ENCODE measurements around the gene TGM5. TPM values are rescaled to one million over a fixed set of nuclear protein-coding genes. Genes with fewer than 3 reads are reported as not detected.

Gene TGM5
- total RNA-seq, 1 donor from 2014 or later: not detected

- Histone ChIP-seq H3K27me3 (ENCODE audit: low read depth) (no peaks in the 10 kb centered on the region), H3K4me3 (no peak overlapping the region), H3K27ac (replicated peaks) (no peak overlapping the region), H3K36me3 (no peaks in the 10 kb centered on the region), H3K9me3 (replicated peaks) (no peaks in the 10 kb centered on the region), H3K4me1 (no peaks in the 10 kb centered on the region)
- no peak for TF ChIP-seq CTCF (IDR thresholded peaks at IDR 0.05; ENCODE audit: borderline replicate concordance)
- intact Hi-C loops (cut with micrococcal nuclease): no loop called here
- no peak for DNase-seq
These were observed 15.9 kb downstream of the TGM5 start for GRCh38 chr15:43250785-43251184.

DNA sequence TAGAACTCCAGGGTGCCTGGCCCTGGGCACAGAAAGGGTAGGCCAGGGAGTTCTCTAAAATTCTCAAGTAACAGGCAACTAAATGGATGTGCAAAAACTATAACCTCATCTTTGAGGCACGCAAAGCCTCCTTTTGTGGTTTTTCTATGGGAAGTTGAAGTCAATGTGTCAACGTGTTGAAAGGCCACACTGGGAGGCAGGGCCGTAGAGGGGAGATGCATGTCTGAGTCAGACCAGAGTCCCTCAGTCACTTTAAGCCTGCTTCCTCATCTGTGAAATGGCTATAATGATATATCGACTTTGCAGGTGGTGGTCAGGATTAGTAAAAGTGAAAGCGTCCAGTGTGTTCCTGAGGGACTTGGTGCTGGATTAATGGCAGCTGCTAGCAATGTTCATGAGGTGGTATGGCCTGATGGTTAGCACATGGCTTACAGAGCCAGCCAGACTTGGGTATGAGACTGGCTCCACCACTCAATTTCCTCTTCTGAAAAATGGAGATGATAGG lies 17.0 kb downstream of the TGM5 start:
- no peaks in the 10 kb centered on the region for H3K9me3 ChIP-seq (replicated peaks)
- DNase-seq: no peak
- intact Hi-C loops (cut with micrococcal nuclease): no loop called here
- H3K27me3 ChIP-seq (ENCODE audit: low read depth): no peaks in the 10 kb centered on the region
- no peak overlapping the region for H3K4me3 ChIP-seq
- no peak overlapping the region for H3K27ac ChIP-seq (replicated peaks)
- H3K4me1 ChIP-seq: no peaks in the 10 kb centered on the region
- TF ChIP-seq CTCF (IDR thresholded peaks at IDR 0.05; ENCODE audit: borderline replicate concordance): no peak
- H3K36me3 ChIP-seq: no peaks in the 10 kb centered on the region

DNA sequence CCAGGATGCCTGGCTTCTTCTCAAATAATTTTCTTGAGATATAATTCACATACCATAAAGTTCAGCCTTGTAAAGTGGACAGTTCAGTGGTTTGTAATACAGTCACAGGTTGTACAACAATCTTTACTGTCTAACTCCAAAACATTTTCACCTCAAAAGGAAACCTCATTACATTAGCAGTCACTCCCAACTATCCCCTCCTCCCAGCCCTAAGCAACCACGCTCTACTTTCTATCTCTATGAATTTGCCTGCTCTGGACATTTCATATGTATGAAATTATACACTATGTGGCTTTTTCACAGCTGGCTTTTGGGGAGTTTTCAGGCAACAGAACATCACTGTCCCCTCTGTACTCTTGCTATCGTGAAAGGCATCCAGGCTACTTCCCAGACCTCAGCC lies 17.5 kb downstream of the TGM5 start:
- Histone ChIP-seq H3K27ac (replicated peaks) (no peak overlapping the region), H3K4me1 (no peaks in the 10 kb centered on the region), H3K4me3 (no peak overlapping the region), H3K36me3 (no peaks in the 10 kb centered on the region), H3K9me3 (replicated peaks) (no peaks in the 10 kb centered on the region), H3K27me3 (ENCODE audit: low read depth) (no peaks in the 10 kb centered on the region)
- intact Hi-C loops (cut with micrococcal nuclease): no loop called here
- no peak for DNase-seq
- no peak for TF ChIP-seq CTCF (IDR thresholded peaks at IDR 0.05; ENCODE audit: borderline replicate concordance)

DNA sequence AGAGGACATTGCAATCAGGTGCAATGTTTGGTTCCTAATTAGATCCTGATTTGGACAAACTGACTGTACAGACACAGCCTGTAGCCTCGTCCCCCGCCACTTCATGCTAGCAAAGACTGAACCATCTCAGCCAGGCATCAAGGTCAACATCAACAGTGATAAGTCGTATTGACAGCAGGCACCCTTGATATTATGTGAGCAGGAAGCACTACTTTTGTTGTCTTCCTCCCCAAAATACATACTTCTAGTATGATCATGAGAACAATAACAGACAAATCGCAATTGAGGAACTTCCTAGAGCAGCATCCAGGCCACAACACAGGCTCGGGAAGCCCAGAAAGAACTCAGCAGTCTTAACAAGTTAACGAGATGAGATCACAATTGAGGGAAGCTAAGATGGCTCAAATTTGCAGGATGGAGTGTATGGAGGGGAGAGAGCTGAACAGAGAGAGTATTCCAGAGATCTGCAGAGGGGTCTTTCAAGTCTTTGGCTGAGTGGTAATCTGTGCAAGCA lies 20.4 kb downstream of the TGM5 start:
- no peak for DNase-seq
- no peak for TF ChIP-seq CTCF (IDR thresholded peaks at IDR 0.05; ENCODE audit: borderline replicate concordance)
- intact Hi-C loops (cut with micrococcal nuclease): no loop called here
- Histone ChIP-seq H3K27me3 (ENCODE audit: low read depth) (peaks cover 5% of the 10 kb centered on the region), H3K4me1 (no peaks in the 10 kb centered on the region), H3K27ac (replicated peaks) (no peak overlapping the region), H3K9me3 (replicated peaks) (no peaks in the 10 kb centered on the region), H3K4me3 (no peak overlapping the region), H3K36me3 (no peaks in the 10 kb centered on the region)

GRCh38 chr15:43244092-43244491 lies 22.6 kb downstream of the TGM5 start:
- no peaks in the 10 kb centered on the region for H3K4me1 ChIP-seq
- H3K4me3 ChIP-seq: no peak overlapping the region
- intact Hi-C loops (cut with micrococcal nuclease): no loop called here
- DNase-seq: no peak
- H3K36me3 ChIP-seq: no peaks in the 10 kb centered on the region
- no peak overlapping the region for H3K27ac ChIP-seq (replicated peaks)
- H3K9me3 ChIP-seq (replicated peaks): no peaks in the 10 kb centered on the region
- H3K27me3 ChIP-seq (ENCODE audit: low read depth): peaks cover 12% of the 10 kb centered on the region
- TF ChIP-seq CTCF (IDR thresholded peaks at IDR 0.05; ENCODE audit: borderline replicate concordance): no peak
